HG03575 (cell line): Measurements from ENCODE around the gene MYL12B.
A peak's percentile ranks its signal among the peaks of the same experiment; 100 is the strongest.

Experiments
- ATAC-seq: cut with Tn5 transposase; IDR thresholded peaks from one replicate; pipeline ENCODE4 v1.9.1; 2021; ENCODE audit not compliant: unreplicated experiment, insufficient number of reproducible peaks, low FRiP score; ENCODE audit errors: extremely low read depth

The MYL12B gene

GRCh38 chr18:3233433-3234168 lies 28.3 kb upstream of the MYL12B start:
- no peak for ATAC-seq

GRCh38 chr18:3234457-3234856 lies 27.5 kb upstream of the MYL12B start:
- ATAC-seq = no peak

- no peak for ATAC-seq
These were observed 26.1 kb upstream of the MYL12B start for GRCh38 chr18:3235846-3236245.

- no peak for ATAC-seq
These were observed 25.5 kb upstream of the MYL12B start for GRCh38 chr18:3236470-3236869.

- ATAC-seq = no peak
These were observed 23.2 kb upstream of the MYL12B start for GRCh38 chr18:3238742-3239141.

- no peak for ATAC-seq
These were observed 16.8 kb upstream of the MYL12B start for GRCh38 chr18:3245185-3245564.

GRCh38 chr18:3245853-3246634 lies 15.9 kb upstream of the MYL12B start:
- no peak for ATAC-seq

GRCh38 chr18:3246635-3247239 lies 15.2 kb upstream of the MYL12B start:
- ATAC-seq = no peak

- peak; percentile 47 for ATAC-seq
These were observed 14.5 kb upstream of the MYL12B start, which contains the start of gene MYL12A for GRCh38 chr18:3247240-3248061. TSS of gene MYL12A (plus strand) at chr18:3247801. CDS start at chr18:3253248, 5,447 bp downstream.

GRCh38 chr18:3248062-3248657 lies 13.8 kb upstream of the MYL12B start:
- no peak for ATAC-seq

GRCh38 chr18:3248658-3249359 lies 13.1 kb upstream of the MYL12B start:
- no peak for ATAC-seq

GRCh38 chr18:3250237-3251107 lies 11.5 kb upstream of the MYL12B start:
- no peak for ATAC-seq

GRCh38 chr18:3251249-3251962 lies 10.5 kb upstream of the MYL12B start:
- ATAC-seq = no peak

- ATAC-seq = no peak
These were observed 10.0 kb upstream of the MYL12B start for GRCh38 chr18:3251963-3252277.

GRCh38 chr18:3252843-3253242 lies 9.1 kb upstream of the MYL12B start:
- no peak for ATAC-seq

- ATAC-seq = no peak
These were observed 7.2 kb upstream of the MYL12B start for GRCh38 chr18:3254725-3255124.

GRCh38 chr18:3255611-3256165 lies 6.2 kb upstream of the MYL12B start:
- no peak for ATAC-seq
